HG03354 (cell line): ENCODE measurements around the gene WDR17.

Source experiments
- ATAC-seq: cut with Tn5 transposase; IDR thresholded peaks from one replicate; pipeline ENCODE4 v1.9.1; 2021; ENCODE audit warnings: mild to moderate bottlenecking; ENCODE audit not compliant: unreplicated experiment, poor library complexity, severe bottlenecking

The WDR17 gene

DNA sequence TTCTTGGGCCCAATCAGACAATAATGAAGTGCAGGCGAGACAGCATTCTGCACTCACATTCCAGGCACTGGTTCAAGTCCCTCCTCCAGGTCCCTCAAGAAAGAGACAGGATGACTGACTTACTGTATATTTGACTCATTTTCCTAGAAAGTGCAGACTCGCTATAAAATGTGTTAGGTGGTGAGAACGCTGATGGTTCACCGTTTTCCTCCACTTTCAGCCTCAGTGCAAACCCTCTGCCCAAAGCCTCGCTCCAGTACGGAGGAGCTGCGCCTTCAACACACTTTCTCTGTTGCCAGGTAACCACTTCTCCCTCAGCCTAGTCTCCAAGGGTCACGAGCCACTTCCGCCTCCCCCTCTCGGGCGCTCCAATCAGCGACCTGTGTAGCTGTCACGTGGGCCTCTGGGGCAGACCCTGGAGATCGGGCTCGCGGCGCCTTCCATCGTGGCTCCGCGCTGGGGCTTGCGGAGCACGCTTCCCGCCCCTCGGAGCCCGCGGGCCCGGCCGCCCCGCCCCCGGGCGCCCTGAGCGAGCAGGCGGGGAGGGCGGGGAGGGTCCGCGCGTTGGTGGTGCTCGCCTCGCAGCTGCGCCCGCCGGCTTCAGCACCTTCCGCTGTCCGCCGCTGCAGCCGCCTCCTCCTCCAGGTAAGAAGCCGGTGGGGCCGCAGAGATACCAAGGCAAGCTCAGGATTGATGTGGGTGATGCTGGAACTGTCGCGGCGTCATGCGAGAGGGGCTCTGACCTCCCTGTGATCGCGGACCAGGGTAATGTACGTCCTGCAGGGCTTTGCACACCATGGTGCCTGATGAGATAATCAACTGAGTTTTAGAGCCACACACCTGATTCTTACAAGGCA lies at the start of gene WDR17:
Gene WDR17, plus strand, starts transcription at position 407 of the 857 bp plus-strand sequence. CDS start 45,740 bp downstream, outside the sequence.
- ATAC-seq, result peak; percentile 99

DNA sequence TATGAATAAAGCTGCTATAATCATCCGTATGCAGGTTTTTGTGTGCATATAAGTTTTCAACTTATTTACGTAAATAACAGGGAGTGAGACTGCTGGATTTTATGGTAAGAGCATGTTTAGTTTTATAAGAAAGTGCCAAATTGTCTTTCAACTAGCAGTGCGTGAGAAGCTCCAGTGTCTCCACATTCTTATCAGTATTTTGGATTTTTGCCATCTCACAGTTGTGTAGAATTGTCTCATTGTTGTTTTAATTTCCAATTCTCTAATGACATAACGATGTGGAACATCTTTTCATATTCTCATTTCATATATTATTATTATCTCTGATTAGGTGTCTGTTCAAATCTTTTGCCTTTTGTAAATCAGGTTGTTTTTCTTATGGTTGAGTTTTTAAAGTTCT lies 49.0 kb upstream of the WDR17 start:
- no peak for ATAC-seq

- no peak for ATAC-seq
Observed at GRCh38 chr4:176020481-176021085, 45.1 kb upstream of the WDR17 start.

DNA sequence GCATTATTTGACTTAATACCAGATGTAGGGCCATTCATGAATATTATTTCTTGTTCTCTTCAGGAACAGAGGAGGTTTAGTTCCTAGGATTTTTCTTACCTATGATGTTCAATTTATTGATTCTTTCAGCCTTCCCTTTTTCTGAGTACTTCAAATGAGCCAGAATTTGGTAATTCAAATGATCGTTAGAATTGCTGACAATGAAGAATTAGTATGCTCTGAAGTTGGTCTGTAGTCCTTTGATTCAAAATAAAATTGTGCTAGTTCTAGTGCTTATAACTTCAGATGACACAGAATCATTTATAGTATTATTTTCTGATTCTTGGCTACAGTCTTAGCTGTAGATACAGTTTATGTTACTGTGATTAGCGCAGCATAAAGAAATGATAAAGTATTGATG lies 35.2 kb upstream of the WDR17 start:
- ATAC-seq, result no peak

DNA sequence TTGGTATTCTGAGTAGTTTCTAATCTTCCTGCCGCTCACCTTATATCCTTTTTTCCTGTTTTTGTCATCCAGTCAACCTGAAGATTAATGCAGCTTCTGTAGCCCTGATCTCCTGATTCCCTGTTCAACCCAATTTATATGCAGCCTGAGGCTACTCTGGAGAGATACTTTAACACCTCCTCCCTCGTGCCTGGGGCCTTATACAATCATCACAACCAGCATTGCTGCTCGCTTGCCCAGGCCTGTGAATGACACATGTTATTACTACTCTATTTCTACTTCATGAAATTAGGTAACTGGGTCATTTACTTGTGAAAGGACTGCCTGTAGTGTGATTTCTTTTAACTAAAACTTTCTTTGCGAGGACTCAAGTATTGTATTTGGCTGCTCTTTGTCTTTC lies 33.7 kb upstream of the WDR17 start:
- no peak for ATAC-seq

DNA sequence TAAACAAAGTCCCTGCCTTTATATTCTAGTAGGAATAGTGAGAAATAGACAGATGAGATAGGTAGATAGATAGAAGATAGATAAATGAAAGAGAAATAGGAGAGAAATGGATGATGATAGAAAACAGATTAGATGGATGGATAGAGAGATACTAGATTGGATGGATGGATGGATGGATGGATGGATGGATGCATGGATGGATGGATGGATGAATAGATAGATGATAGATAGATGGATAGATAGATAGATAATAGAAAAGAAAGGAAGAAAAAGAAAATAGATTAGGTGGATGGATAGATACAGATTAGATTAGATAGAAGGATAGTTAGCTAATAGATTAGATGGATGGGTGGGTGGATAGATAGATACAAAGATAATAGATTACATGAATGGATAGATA lies 33.2 kb upstream of the WDR17 start:
- ATAC-seq, result no peak

GRCh38 chr4:176034499-176034898 lies 31.1 kb upstream of the WDR17 start:
- no peak for ATAC-seq

DNA sequence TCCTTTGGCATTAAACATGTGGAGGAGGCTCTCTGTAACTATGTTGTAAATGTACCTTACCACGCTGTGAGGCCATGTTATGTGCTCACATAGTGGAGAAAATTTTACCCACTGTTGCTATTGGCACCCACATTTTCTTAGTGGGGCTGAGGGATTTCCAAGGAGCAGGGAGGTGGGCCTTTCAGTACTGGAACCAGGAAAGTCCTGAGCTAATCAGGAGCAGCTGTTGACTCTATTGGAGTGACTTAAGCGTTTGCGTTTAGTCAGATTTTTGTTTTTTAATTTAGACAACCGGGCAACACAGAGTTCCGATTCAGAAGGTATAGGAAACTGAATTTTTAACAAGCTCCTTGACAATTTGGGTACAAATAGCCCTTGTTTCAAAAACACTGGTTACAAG lies 30.7 kb upstream of the WDR17 start:
- no peak for ATAC-seq

DNA sequence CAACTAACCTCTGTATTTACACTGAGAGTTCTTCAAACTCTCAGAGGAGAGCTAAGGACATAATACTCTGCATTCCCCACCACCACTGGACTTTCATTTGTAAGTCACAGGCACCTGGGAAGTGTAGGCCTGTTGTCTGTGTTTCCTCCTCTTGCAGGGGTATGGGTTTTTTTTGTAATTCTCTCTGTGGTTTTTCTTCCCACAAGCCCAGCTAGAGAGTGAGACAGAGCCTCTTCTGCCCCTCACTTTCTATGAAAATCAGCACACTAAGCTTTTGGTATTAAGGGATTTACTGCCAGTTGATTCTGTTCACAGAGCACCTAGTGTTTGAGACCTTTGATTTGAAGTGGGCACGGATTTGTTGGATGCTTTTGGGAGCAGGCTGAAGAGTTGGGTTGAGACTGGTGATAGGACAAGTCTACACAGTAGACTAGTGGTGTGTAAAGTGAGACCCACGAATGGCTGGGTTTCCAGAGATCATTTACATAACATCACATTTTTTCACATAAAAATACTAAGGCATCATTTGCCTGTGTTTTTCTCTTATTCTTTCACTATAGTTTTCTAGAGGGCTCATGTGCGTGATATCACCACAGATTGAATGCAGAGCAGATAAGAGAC lies 28.9 kb upstream of the WDR17 start:
- ATAC-seq, result peak; percentile 52

GRCh38 chr4:176038789-176039188 lies 26.9 kb upstream of the WDR17 start:
- no peak for ATAC-seq

GRCh38 chr4:176042195-176042594 lies 23.4 kb upstream of the WDR17 start:
- ATAC-seq, result no peak

DNA sequence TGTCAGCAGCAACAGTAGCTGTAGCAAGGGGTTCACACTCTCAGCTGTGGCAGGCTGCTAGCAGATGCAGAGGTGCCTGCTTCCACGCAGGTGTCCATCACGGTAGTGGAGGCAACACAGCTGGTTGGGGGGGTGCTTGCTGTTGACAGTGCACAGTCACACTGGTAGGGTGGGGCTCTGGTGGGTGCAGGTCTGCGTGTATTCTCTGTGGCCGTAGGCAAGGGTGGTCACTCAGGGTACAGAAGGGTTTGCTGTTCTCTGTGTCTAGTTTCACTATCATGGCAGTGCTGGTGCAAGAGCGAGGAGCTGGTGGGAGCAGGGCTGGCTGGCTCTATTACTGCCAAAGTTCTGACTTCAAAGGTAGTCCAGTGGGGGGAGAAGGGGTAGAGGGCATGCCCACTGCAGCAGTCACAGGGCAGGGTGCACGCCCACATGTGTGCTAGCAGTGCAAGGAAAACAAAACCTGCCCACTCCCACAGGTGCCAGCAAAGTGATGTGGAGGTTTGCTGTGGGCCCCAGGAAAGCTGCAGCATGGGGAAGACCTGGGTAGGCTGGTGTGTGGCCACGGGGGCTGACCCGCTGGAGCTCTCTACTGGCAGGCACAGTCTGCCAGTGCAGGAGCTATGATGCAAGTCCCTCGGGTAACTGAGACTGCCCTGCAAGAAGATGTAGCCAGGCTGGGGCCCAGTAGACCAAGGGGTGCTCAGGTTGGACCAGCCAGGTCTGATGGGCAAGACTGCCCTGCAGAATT lies 21.6 kb upstream of the WDR17 start:
- ATAC-seq, result no peak

DNA sequence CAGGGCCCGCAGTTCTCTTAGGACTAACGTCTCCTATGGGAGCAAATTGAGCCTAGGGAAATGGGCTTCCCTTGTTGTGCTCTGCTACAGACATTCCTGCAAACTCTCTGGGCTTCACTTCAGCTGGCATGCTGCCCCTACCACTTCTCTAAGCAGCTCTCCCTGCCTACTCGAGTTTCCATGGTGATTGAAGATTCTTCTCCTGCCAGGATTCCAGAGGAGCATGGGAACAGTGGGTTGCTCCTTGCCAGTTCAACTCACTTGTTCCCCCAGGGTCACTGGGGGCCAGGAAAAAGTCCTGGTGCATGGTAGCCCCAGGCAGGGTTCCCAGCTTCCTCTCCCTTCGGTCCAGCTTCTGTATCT lies 21.1 kb upstream of the WDR17 start:
- no peak for ATAC-seq

DNA sequence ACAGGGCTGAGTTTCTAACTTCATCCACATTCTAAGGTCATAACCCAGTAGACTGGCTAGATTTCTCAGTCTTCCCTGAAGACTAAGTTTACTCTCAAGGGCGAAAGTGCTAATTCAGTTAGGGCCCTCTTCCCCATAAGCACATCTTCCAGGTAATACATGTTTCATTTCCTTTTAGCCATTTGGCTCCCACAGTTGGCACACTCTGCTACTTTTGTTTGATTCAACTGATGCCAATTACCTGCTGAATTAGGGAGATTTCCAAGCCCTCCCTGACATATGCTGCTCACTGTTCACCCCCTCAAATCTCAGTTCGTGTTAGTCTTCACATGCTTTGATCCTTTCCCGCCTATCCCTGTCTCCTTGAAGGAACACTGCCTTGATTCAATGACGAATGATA lies 17.0 kb upstream of the WDR17 start:
- no peak for ATAC-seq

- ATAC-seq, result peak; percentile 81
Observed at GRCh38 chr4:176052744-176053143, 12.9 kb upstream of the WDR17 start.

- no peak for ATAC-seq
Observed at GRCh38 chr4:176053785-176054184, 11.9 kb upstream of the WDR17 start.

DNA sequence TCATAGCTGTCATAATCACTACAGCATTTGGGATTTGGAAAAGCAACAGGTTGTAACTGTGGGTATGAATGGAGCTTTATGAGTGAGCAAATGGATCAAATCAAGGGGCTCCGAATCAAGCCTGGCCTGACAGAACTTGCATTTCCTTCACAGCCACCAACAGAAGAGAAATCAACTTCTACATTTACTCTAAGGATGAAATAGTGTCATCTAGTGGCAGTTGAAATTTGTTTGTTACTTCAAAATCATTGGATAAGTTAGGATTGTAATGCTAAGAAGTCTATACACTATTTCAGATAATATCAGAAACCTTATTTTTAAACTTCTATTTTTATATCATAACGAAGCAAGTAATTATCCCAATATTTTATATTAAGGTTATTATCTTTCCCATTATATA lies 10.7 kb upstream of the WDR17 start:
- ATAC-seq, result no peak

GRCh38 chr4:176063718-176064117 lies 1.9 kb upstream of the WDR17 start:
- ATAC-seq, result no peak

DNA sequence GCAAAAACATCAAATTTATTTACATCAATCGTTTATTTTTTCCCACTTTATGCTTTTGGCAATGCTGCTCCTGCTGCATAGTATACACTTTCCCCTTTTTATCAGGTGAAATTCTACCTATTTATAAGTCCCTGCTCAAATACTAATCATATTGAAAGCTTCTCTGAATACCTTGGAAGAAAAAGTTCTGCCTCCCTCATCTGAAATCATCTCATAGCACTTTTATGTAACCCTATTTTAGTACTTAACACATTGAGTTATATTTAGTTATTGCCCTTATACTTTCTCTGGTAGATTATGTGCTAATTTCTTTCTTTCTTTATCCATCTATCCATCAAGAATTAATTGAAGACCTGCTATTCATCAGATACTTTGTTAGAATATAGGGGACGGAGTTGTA lies 1.1 kb upstream of the WDR17 start:
- ATAC-seq, result no peak

GRCh38 chr4:176066757-176067156 lies 1.1 kb downstream of the WDR17 start:
- no peak for ATAC-seq
